Fibroblast of skin of left biceps (primary cell): ENCODE data around the gene ZNF14.
"Not testable (repeated sequence)": the region's sequence is repeated elsewhere in the genome, so short reads cannot be mapped to it uniquely, and the experiment has no call there.

Experiments used
- DNase-seq, 2 experiments: peaks; one replicate each; pipeline ENCODE4 v3.0.0-alpha.2; 2013; ENCODE audit warnings: low read depth in 2 of 2

The ZNF14 gene

DNA sequence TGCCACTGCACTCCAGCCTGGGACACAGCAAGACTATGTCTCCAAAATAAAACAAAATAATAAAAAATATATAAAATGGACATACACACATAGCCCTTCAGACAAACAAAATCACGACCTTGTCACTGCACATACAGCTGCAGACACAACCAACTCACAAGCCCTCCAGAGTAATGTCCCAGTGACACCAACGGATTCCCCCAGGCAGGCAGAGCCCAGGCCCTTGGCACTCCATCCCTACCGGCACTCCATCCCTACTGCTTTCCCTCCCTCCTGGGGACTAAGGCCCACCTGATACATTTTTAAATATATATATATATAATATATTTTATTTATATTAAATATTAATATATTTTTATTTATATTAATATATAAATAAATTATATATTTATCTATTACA, 45.8 kb downstream of the ZNF14 start:
- DNase-seq = no peak

DNA sequence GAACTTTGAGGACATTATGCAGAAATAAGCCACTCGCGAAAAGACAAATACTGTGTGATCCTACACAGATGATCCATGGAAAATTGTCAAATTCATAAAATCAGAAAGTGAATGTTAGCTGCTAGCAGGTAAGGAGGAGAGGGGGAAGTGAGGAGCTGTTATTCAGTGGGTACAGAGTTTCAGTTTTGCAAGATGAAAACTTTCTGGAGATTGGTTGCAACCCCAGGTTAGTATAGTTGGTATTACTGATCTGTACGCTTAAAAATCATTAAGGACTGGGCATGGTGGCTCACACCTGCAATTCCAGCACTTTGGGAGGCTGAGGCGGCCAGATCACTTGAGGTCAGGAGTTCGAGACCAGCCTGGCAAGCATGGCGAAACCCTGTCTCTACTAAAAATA, 46.3 kb downstream of the ZNF14 start:
- no peak for DNase-seq

DNA sequence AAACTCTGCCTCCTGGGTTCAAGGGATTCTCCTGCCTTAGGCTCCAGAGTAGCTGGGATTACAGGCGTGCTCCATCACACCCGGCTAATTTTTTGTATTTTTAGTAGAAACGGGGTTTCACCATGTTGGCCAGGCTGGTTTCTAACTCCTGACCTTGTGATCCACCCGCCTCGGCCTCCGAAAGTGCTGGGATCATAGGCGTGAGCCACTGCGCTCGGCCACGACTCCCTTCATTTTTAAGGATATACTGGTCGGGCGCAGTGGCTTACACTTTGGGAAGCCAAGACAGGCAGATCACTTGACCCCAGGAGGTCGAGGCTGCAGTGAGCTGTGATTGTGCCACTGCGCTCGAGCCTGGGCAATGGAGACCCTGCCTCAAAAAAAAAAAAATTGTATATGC, 46.8 kb downstream of the ZNF14 start:
- not testable (repeated sequence) for DNase-seq

DNA sequence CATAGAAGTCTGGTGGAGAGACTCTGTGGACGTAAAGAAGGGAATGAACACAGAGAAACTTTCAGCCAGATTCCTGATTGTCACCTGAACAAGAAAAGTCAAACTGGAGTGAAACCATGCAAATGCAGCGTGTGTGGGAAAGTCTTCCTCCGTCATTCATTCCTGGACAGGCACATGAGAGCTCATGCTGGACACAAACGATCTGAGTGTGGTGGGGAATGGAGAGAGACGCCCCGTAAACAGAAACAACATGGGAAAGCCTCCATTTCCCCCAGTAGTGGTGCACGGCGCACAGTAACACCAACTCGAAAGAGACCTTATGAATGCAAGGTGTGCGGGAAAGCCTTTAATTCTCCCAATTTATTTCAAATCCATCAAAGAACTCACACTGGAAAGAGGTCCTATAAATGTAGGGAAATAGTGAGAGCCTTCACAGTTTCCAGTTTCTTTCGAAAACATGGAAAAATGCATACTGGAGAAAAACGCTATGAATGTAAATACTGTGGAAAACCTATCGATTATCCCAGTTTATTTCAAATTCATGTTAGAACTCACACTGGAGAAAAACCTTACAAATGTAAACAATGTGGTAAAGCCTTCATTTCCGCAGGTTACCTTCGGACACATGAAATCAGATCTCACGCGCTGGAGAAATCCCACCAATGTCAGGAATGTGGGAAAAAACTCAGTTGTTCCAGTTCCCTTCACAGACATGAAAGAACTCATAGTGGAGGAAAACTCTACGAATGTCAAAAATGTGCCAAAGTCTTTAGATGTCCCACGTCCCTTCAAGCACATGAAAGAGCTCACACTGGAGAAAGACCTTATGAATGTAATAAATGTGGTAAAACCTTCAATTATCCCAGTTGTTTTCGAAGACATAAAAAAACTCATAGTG, 53.5 kb downstream of the ZNF14 start:
- DNase-seq = no peak

DNA sequence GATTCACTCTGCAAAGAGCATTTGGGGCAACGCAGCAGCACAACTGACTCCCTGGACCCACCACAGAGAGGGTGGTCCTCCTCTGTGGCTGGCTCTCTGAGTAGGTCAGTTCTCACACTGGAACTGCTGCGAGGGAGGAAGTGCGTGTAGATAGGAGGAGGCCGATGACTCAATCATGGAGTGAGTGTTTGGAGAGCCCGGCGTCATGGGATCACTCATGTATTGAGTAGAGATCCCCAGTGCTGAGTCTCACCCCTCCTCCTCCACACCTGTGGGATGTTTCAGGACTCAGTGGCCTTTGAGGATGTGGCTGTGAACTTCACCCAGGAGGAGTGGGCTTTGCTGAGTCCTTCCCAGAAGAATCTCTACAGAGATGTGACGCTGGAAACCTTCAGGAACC, 55.3 kb downstream of the ZNF14 start:
- DNase-seq = no peak

DNA sequence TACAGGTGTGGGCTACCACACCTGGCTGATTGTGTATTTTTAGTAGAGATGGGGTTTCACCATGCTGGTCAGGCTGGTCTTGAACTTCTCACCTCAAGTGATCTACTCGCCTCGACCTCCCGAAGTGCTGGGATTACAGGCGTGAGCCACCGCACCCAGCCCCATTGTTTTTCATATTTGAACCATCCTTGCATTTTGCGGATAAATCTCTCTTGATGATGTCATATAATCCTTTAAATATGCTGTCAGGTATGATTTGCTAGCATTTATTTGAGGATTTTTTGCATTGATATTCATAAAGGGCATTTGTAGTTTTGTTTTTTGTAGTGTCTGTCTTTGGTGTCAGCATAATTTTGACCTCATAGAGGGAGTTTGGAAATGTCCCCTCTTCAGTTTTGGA, 58.6 kb downstream of the ZNF14 start:
- DNase-seq = no peak

DNA sequence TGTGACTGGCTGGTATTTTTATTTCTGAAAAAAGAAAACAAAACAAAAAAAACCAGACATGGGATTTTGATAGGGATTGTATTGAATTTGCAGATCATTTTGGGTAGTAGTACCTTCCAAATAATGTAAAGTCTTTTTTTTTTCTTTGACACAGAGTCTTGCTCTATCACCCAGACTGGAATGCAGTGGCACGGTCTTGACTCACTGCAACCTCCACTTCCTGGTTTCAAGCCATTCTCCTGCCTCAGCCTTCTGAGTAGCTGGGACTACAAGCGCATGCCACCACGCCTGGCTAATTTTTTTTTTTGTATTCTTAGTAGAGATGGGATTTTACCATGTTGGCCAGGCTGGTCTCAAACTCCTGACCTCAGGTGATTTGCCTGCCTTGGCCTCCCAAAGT, 60.1 kb downstream of the ZNF14 start:
- DNase-seq = no peak

DNA sequence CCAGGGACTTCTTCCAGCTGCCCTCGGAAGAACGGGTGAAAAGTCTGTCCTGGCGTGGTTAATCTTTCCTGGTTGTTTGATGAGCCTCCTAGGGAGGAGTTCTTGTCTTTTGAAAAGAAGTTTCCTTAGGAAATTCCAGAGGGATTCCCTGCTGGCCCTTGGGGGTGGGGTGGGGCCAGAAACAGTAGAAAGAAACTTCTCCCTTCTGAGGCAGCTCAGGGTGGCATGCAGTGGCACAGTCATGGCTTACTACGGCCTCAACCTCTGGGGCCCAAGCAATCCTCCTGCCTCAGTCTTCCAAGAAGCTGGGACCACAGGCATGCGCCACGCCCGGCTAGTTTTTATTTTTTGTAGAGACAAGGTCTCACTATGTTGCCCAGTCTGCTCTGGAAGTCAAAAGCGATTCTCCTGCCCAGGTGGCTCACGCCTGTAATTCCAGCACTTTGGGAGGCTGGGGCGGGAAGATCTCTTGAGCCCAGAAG, 62.8 kb downstream of the ZNF14 start:
- no peak for DNase-seq

DNA sequence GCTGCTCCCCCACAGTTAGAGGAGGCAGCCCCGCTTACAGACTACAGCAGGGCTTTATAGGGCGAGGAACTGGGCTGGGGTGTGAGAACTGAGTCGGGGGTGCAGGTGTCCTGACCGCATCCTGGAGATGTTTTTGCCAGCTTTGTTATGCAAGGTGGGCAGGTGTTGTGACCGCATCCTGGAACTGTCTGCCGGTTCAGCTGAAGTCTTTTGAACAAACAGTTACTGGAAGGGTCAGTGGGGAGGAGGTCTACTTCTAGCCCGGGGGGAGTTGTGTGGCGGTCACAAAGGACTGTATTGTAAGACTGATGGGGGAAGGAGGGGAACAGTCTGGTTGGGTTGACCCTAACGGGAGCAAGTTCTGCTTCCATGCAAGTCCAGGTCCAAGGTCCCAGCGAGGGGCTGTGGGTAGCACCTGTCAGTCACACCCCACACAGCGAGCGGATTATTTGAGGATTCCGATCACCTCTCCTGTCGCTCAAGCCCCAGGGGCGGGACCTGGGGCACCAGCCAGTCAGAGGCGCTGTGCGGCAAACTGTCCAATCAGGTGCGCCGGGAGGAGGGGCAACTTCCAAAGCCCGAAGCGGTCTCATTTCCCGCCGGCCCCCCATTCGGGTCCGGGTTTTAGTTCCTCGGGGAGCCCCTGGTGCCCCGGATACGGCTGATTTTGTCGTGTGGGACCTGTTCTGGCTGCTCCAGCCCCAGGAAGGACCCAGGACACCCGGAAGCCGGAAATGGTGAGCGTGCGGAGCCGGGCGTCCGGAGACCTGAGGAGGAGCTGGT, 64.5 kb downstream of the ZNF14 start, which contains the start of gene ZNF101:
TSS of gene ZNF101 (plus strand) at position 610 of the 783 bp plus-strand sequence. CDS start at position 735, 125 bp downstream.
- DNase-seq = peak; percentile 56 to 59

DNA sequence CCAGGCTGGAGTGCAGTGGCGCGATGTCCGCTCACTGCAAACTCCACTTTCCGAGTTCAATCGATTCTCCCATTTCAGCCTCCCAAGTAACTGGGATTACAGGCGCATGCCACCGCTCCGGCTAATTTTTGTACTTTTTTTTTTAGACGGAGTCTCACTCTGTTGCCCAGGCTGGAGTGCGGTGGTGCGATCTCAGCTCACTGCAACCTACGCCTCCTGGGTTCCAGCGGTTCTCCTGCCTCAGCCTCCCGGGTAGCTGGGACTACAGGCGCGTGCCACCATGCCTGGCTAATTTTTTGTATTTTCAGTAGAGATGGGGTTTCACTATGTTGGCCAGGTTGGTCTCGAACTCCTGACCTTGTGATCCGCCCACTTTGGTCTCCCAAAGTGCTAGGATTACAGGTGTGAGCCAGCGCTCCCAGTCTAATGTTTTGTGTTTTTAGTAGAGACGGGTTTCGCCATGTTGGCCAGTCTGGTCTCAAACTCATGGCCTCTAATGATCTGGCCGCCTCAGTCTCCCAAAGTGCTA, 67.4 kb downstream of the ZNF14 start:
- not testable (repeated sequence) for DNase-seq

DNA sequence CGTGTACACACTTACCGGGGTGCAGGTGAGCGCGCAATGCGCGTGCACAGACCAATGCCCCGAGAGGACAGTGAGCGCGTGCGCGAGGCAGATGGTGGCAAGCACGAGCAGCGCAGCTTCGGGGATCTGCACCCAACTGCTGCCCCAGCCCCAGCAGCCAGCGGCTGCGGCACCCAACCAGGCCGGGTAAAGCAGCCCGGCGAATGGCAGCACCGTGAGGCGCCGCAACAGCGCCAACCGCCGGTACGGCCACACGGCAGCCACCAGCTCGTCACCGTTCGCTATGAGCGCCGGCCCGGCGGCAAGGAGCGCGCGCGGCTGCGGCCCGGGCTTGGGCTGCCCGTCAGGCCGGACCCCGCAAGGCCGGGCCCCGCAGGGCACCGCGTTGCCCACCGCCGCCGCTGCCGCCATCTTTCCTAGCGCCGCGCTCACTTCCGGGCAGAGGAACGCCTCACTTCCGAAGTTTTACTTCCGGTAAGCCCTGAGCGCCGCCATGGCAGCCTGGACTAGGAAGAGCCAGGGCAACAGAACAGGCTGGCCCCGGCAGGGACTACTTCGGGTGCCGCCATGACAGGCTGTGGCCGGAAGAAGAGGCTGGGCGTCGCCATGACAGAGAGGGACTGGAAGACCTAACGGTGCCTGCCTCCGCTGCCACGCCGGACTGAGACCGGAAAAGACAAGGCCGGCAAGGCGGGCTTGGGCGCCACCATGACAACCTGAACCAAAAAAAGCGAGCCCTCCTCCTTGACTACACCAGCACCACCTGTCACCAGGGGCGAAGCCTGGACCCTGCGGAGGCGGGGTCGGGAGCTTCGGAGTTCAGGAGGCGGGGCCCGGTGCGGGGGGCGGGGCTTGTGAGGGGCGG, 69.4 kb downstream of the ZNF14 start, which contains the start of gene ATP13A1:
TSS of gene ATP13A1 (minus strand) at position 421 of the 865 bp plus-strand sequence. CDS start at position 411, 10 bp downstream.
- peak; percentile 91 to 94 for DNase-seq

DNA sequence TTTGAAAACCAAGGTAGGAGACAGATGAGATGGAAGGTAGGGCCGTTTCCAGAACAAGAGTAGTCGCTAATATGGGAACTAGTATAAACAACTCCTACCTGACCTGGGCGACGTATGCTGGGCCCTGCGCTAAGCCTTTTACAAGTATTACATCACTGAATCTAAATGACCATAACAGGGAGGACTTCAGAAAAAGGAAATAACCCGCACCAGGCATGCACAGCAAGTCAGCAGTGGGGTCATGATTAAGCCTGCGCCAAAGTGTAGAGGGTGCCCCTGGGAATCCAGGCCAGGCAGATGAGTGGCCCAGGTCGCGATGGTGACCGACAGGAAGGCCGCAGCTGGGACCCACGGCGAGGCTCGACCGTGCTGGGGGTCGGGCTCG, 70.0 kb downstream of the ZNF14 start:
- DNase-seq = no peak

DNA sequence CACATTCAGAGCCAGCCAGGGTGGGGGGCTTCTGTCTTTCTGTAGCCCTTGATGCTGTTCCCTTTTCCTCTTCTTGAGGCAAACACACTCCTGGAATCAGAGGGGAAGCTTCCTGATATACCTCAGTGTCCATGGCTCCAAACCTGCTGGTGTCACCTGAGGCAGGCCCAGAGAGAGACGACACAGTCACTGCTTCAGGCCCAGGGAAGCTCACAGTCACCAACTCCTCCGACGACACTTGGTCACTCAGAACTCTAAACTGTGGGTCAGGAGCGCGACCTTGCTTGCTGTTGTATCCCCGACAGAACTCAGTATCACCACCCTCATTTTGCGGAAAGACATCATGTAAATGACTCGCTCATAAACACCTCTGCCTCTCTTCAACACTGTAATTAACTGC, 70.6 kb downstream of the ZNF14 start:
- no peak for DNase-seq

DNA sequence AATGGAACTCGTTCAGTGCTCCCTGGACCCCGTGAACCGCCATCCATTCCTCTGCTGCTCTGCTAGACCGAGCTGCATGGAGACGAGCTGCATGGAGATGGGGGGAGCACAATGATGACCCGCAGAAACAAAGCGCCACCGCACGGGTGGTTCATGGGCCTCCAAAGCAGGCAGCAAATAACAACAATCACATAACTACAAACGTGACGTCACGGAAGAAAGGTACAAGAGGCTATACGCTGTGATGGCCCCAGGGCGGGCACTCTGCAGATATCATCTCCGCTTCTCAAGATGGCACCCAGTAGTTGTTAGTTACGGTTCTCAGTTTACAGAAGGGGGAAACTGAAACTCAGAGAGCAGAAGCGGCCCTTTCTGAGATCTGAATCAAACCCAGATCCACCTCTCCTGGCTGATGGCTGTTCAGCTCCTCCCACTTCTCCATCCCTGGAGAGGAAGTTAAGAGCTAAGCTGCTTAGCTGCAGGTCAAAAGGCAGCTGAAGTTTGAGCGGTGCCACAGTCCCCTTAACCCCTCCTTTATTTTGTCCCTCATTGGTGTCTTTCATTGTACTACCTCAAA, 71.1 kb downstream of the ZNF14 start:
- DNase-seq = no peak

DNA sequence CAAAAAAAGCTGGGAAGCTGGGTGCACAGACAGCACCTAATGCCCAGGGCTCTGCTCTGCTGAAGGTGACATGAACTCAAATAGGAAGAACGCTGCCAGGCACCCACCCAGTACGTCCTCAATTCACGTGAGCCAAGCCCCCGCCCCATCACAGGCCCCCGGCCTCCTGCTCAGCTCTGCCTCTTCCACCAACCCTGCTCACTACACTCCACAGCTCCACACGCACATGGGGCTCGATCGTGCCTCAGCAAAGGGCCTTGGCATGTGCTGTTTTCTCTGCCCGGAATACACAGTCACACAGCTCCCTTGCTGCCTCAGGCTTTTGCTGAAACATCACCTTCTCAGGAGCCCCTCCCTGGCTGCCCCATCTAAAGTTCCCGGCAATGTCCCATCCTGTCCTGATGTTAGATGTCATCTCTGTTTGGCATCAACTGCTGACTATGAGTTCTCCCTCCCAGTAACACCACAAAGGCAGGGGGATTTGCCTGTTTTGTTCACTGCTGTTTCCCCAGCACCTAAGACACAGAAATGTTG, 71.7 kb downstream of the ZNF14 start:
- DNase-seq = no peak
